HCT116 (cell line): ENCODE data around the gene RAP1GAP2. TPM values are rescaled to one million over a fixed set of nuclear protein-coding genes. Genes with fewer than 3 reads are reported as not detected.

Experiments
- ATAC-seq: fragments of 200-7000 bp; cut with Tn5 transposase; 2 replicates; pipeline ENCODE4 v1.9.1; 2020; ENCODE audit warnings: mild to moderate bottlenecking, moderate library complexity
- BruUV-seq: library from RNA; stranded (reverse); fragments of 400-500 nt; replicated peaks from 2 replicates; lab custom pipeline; 2021; lab: Mats Ljungman, UMichigan
- CTCF ChIA-PET: fragments of 300-600 bp; sonication (Branson Sonifier 250); formaldehyde crosslinking; loops from one replicate; lab custom pipeline; 2021; ENCODE audit warnings: antibody characterized with exemption; lab: Charles Lee
- POLR2A ChIA-PET: fragments of 300-600, 350-600 bp; sonication (Branson Sonifier 250); formaldehyde crosslinking; loops from one replicate; lab custom pipeline; 2021; ENCODE audit warnings: antibody characterized with exemption; lab: Charles Lee
- RAD21 ChIA-PET, 2 experiments: fragments of 300-600 bp; sonication (Branson Sonifier 250); formaldehyde crosslinking; loops; one replicate each; lab custom pipeline; 2023; ENCODE audit warnings: low total read pairs in 2 of 2; ENCODE audit not compliant: uncharacterized antibody in 2 of 2, unreplicated experiment in 2 of 2, low non-redundant PET in 1 of 2; lab: Charles Lee
- DNase-seq: peaks from one replicate; pipeline ENCODE4 v3.0.0-alpha.2; 2010; ENCODE audit warnings: low read depth, low spot score
- H2AFZ ChIP-seq: fragments of 200-600 bp; shearing (Covaris generic), sonication (generic); 2 replicates; pipeline ENCODE4 v1.6.1; 2017; ENCODE audit warnings: low read depth, mixed run types, mixed read lengths, antibody characterized with exemption, low read length; ENCODE audit not compliant: poor library complexity, severe bottlenecking
- H3K27ac ChIP-seq: 2 replicates; pipeline ENCODE4 v1.5.1; 2012; ENCODE audit warnings: low read depth, low read length
- H3K27me3 ChIP-seq: fragments of 200-600 bp; sonication (generic); 2 replicates; pipeline ENCODE4 v1.6.1; 2016; ENCODE audit warnings: mixed run types, low read length, mixed read lengths; ENCODE audit not compliant: insufficient read depth
- H3K36me3 ChIP-seq, 2 experiments: fragments of 200-500 bp in 1 of 2; fragments of 200-600 bp in 1 of 2; sonication (Bioruptor generic) in 1 of 2; sonication (generic) in 1 of 2; 2 replicates each; pipeline versions ENCODE4 v1.5.1 to v1.6.1; 2014 to 2016; ENCODE audit warnings: low read length in 2 of 2, inconsistent platforms in 1 of 2, mixed read lengths in 1 of 2, mixed run types in 1 of 2; ENCODE audit not compliant: insufficient read depth in 2 of 2, control insufficient read depth in 1 of 2
- H3K4me1 ChIP-seq, 2 experiments: fragments of 200-600 bp in 1 of 2; sonication (generic) in 1 of 2; 2 replicates each; pipeline versions ENCODE4 v1.5.1 to v1.6.1; 2012 to 2017; ENCODE audit warnings: low read length in 2 of 2, inconsistent platforms in 1 of 2, mild to moderate bottlenecking in 1 of 2, mixed read lengths in 1 of 2, mixed run types in 1 of 2, moderate library complexity in 1 of 2; ENCODE audit not compliant: insufficient read depth in 2 of 2, control insufficient read depth in 1 of 2
- H3K4me2 ChIP-seq: fragments of 200-600 bp; sonication (generic); 2 replicates; pipeline ENCODE4 v1.6.1; 2017; ENCODE audit warnings: mixed run types, low read length, mixed read lengths
- H3K4me3 ChIP-seq, 2 experiments: fragments of 200-600 bp in 1 of 2; sonication (generic) in 1 of 2; replicated peaks in 1 of 2; 2 replicates each; pipeline ENCODE4 v1.5.1; 2011 to 2016; ENCODE audit warnings: low read length in 2 of 2, control low read depth in 1 of 2, low read depth in 1 of 2, mild to moderate bottlenecking in 1 of 2, mixed read lengths in 1 of 2, mixed run types in 1 of 2
- H3K79me2 ChIP-seq: fragments of 200-600 bp; sonication (generic); 2 replicates; pipeline ENCODE4 v1.6.1; 2017; ENCODE audit warnings: mild to moderate bottlenecking, mixed run types, low read length, moderate library complexity, mixed read lengths; ENCODE audit not compliant: insufficient read depth
- H3K9ac ChIP-seq: fragments of 200-600 bp; sonication (generic); 2 replicates; pipeline ENCODE4 v1.6.1; 2016; ENCODE audit warnings: low read length, mixed read lengths
- H3K9me2 ChIP-seq: fragments of 200-600 bp; sonication (generic), shearing (Covaris generic); 2 replicates; pipeline ENCODE4 v1.6.1; 2017; ENCODE audit warnings: mixed run types, mild to moderate bottlenecking, moderate library complexity; ENCODE audit not compliant: insufficient read depth
- H3K9me3 ChIP-seq, 2 experiments: fragments of 200-500 bp in 1 of 2; fragments of 200-600 bp in 1 of 2; sonication (Bioruptor generic) in 1 of 2; sonication (generic) in 1 of 2; 2 replicates each; pipeline ENCODE4 v1.6.1; 2014 to 2017; ENCODE audit warnings: low read length in 2 of 2, mixed read lengths in 2 of 2, inconsistent platforms in 1 of 2, low read depth in 1 of 2, mild to moderate bottlenecking in 1 of 2, mixed run types in 1 of 2, moderate library complexity in 1 of 2; ENCODE audit not compliant: control insufficient read depth in 1 of 2, insufficient read depth in 1 of 2
- H4K20me1 ChIP-seq: fragments of 200-600 bp; sonication (generic), shearing (Covaris generic); 2 replicates; pipeline ENCODE4 v1.6.1; 2017; ENCODE audit warnings: mixed run types, mild to moderate bottlenecking, moderate library complexity; ENCODE audit not compliant: insufficient read depth
- CEBPB ChIP-seq: IDR thresholded peaks from 2 replicates; pipeline ENCODE4 v1.6.1; 2012; ENCODE audit warnings: low read depth
- EZH2 ChIP-seq: fragments of 200-600 bp; sonication (generic); IDR thresholded peaks from 2 replicates; pipeline ENCODE4 v1.6.1; 2017; ENCODE audit warnings: antibody characterized with exemption, mixed run types
- EZH2phosphoT487 ChIP-seq: fragments of 200-600 bp; IDR thresholded peaks from 2 replicates; pipeline ENCODE4 v1.6.1; 2018; ENCODE audit warnings: antibody characterized with exemption, borderline replicate concordance
- JUND ChIP-seq: IDR thresholded peaks from 2 replicates; pipeline ENCODE4 v1.6.1; 2012
- POLR2A ChIP-seq: IDR thresholded peaks from 2 replicates; pipeline ENCODE4 v1.7.0; 2011; ENCODE audit warnings: borderline replicate concordance; ENCODE audit not compliant: insufficient read depth, insufficient read length; ENCODE audit errors: extremely low read depth
- RAD21 ChIP-seq: IDR thresholded peaks from 2 replicates; pipeline ENCODE4 v1.6.1; 2012; ENCODE audit warnings: low read depth, mild to moderate bottlenecking
- TCF7L2 ChIP-seq: IDR thresholded peaks from 2 replicates; pipeline ENCODE4 v1.7.0; 2011; ENCODE audit warnings: borderline replicate concordance, inconsistent platforms; ENCODE audit not compliant: insufficient read depth, insufficient read length; ENCODE audit errors: extremely low read depth
- YY1 ChIP-seq: IDR thresholded peaks from 2 replicates; pipeline ENCODE4 v1.6.1; 2011; ENCODE audit warnings: low read length, low read depth, moderate library complexity, mild to moderate bottlenecking; ENCODE audit not compliant: insufficient replicate concordance; ENCODE audit errors: extremely low read depth
- ZFX ChIP-seq: fragments of 450-650 bp; IDR thresholded peaks from 2 replicates; pipeline ENCODE4 v1.6.1; 2017
- intact Hi-C: fragments of 100-400 bp; cut with micrococcal nuclease; formaldehyde crosslinking; loops from 2 replicates; pipeline ENCODE4 v1.10.0; 2022
- total RNA-seq: library from RNA; stranded (reverse); gene quantifications from one replicate; pipeline ENCODE4 v1.2.1, GENCODE V29; 2021; ENCODE audit not compliant: unreplicated experiment
- TF ChIP-seq, protein P1 (sequence below), 3 experiments: fragments of 200-600 bp in 1 of 3; sonication (generic) in 1 of 3; IDR thresholded peaks in 2 of 3; conservative IDR thresholded peaks in 1 of 3; 2 replicates each; pipeline ENCODE4 v1.5.1; 2012 to 2017; ENCODE audit warnings: low read depth in 2 of 3, low read length in 2 of 3, antibody characterized with exemption in 1 of 3, borderline replicate concordance in 1 of 3, control low read depth in 1 of 3, mild to moderate bottlenecking in 1 of 3, mixed read lengths in 1 of 3, mixed run types in 1 of 3, moderate library complexity in 1 of 3; ENCODE audit not compliant: insufficient read depth in 1 of 3
- TF ChIP-seq, protein P2 (sequence below): IDR thresholded peaks from 2 replicates; pipeline ENCODE4 v1.6.1; 2012
- TF ChIP-seq, protein P3 (sequence below): IDR thresholded peaks from 2 replicates; pipeline ENCODE4 v1.6.1; 2011; ENCODE audit warnings: mild to moderate bottlenecking, low read length, moderate library complexity; ENCODE audit not compliant: insufficient replicate concordance; ENCODE audit errors: extremely low read depth

RAP1GAP2 gene
- total RNA-seq, 1 experiment from 2014 or later: 54.6 TPM

DNA sequence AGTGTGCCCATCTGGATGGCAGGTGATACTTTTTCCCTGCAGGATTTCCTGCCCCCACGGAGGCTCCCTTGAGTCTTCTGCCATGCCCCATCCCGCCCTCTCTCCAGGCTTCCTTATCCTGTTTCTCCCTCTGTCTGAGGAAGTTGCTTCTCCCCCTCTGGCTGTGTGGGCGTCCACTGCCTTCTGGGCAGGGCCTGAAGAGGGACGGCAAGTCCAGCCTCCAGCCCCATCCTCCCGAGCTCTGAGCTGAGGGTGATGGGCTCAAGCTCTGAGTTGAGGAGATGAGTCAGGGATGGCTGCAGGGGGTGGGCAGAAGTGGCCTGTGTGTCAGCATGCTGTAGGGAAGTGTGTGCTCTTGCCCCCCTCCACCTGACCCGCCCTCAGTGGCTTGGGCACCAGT is 14.2 kb upstream of the RAP1GAP2 start:
- H4K20me1 ChIP-seq: no peaks in the 10 kb centered on the region
- no TSS peak for BruUV-seq
- intact Hi-C loops: no loop called here
- H3K9ac ChIP-seq: no peak overlapping the region
- H3K4me1 ChIP-seq: peaks cover 10 to 17% of the 10 kb centered on the region in 2 experiments; a peak in 3 of 4 replicates
- no peak overlapping the region for H3K4me2 ChIP-seq
- no peaks in the 10 kb centered on the region for H3K79me2 ChIP-seq
- no peaks in the 10 kb centered on the region for H3K9me2 ChIP-seq
- no peak overlapping the region for H3K27ac ChIP-seq
- no peaks in the 10 kb centered on the region for H3K27me3 ChIP-seq
- TF ChIP-seq ZFX (no peak), YY1 (no peak), EZH2phosphoT487 (no peak), POLR2A (no peak), RAD21 (no peak)
- TF ChIP-seq, protein P1, sequence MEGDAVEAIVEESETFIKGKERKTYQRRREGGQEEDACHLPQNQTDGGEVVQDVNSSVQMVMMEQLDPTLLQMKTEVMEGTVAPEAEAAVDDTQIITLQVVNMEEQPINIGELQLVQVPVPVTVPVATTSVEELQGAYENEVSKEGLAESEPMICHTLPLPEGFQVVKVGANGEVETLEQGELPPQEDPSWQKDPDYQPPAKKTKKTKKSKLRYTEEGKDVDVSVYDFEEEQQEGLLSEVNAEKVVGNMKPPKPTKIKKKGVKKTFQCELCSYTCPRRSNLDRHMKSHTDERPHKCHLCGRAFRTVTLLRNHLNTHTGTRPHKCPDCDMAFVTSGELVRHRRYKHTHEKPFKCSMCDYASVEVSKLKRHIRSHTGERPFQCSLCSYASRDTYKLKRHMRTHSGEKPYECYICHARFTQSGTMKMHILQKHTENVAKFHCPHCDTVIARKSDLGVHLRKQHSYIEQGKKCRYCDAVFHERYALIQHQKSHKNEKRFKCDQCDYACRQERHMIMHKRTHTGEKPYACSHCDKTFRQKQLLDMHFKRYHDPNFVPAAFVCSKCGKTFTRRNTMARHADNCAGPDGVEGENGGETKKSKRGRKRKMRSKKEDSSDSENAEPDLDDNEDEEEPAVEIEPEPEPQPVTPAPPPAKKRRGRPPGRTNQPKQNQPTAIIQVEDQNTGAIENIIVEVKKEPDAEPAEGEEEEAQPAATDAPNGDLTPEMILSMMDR (IDR thresholded peaks at IDR 0.05 in 2 of 3, conservative IDR thresholded peaks at IDR 0.05 in 1 of 3; ENCODE audit: borderline replicate concordance in 1 of 3, insufficient read depth in 1 of 3, low read depth in 2 of 3, low read length in 2 of 3): no peak
- TF ChIP-seq, protein P2, sequence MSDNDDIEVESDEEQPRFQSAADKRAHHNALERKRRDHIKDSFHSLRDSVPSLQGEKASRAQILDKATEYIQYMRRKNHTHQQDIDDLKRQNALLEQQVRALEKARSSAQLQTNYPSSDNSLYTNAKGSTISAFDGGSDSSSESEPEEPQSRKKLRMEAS: no peak
- ChIA-PET POLR2A (no interaction called here), RAD21 (no interaction called here), CTCF (no interaction called here)
- no peaks in the 10 kb centered on the region for H3K9me3 ChIP-seq
- ATAC-seq: no peak
- DNase-seq: no peak
- no peak overlapping the region for H2AFZ ChIP-seq
- no peak overlapping the region for H3K4me3 ChIP-seq
- H3K36me3 ChIP-seq: no peaks in the 10 kb centered on the region

DNA sequence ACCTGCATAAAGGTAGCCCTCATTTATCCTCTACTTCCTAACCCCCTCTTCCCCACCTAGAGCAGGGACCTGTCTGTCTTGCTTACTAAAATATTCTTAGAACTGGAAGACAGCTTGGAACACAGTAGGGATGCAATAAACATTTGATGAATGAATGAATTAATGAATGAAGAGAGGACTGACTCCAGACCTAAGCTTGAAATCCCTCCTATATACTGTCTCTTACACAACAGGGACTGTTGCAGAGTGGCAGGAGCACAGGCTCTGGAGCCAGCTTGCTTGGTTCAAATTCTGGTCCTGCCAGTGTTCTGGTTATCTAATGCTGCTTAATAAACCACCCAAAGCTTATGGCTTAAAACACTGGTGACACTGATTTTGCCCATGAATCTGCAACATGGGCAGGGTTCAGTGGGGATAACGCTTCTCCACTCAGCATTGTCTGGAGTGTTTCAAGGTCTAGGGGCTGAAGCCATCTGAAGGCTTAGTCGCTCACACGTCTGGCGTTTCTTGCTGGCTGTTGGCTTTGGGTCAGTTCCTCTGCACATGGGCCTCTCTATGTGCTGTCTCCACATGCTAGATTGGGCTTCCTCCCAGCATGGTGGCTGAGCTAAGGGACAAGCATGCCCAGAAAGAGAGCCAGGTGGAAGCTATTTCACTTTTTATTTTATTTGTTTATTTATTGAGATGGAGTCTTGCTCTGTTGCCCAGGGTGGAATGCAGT is 12.8 kb upstream of the RAP1GAP2 start:
- no peaks in the 10 kb centered on the region for H3K9me2 ChIP-seq
- no peak overlapping the region for H3K27ac ChIP-seq
- H3K36me3 ChIP-seq: no peaks in the 10 kb centered on the region
- H3K79me2 ChIP-seq: no peaks in the 10 kb centered on the region
- ATAC-seq: no peak
- ChIA-PET POLR2A (no interaction called here), CTCF (no interaction called here), RAD21 (no interaction called here)
- peaks cover 11 to 18% of the 10 kb centered on the region in 2 experiments for H3K4me1 ChIP-seq
- H3K9me3 ChIP-seq: no peaks in the 10 kb centered on the region
- H3K9ac ChIP-seq: no peak overlapping the region
- no peaks in the 10 kb centered on the region for H3K27me3 ChIP-seq
- no peak overlapping the region for H3K4me2 ChIP-seq
- BruUV-seq: no TSS peak
- intact Hi-C loops: no loop called here
- no peak for DNase-seq
- H4K20me1 ChIP-seq: no peaks in the 10 kb centered on the region
- H2AFZ ChIP-seq: no peak overlapping the region
- H3K4me3 ChIP-seq: no peak overlapping the region
- TF ChIP-seq, protein P3, sequence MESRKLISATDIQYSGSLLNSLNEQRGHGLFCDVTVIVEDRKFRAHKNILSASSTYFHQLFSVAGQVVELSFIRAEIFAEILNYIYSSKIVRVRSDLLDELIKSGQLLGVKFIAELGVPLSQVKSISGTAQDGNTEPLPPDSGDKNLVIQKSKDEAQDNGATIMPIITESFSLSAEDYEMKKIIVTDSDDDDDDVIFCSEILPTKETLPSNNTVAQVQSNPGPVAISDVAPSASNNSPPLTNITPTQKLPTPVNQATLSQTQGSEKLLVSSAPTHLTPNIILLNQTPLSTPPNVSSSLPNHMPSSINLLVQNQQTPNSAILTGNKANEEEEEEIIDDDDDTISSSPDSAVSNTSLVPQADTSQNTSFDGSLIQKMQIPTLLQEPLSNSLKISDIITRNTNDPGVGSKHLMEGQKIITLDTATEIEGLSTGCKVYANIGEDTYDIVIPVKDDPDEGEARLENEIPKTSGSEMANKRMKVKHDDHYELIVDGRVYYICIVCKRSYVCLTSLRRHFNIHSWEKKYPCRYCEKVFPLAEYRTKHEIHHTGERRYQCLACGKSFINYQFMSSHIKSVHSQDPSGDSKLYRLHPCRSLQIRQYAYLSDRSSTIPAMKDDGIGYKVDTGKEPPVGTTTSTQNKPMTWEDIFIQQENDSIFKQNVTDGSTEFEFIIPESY: no peak
- TF ChIP-seq EZH2 (no peak), CEBPB (no peak), JUND (no peak), TCF7L2 (no peak), RAD21 (no peak)
- TF ChIP-seq, protein P1 (IDR thresholded peaks at IDR 0.05 in 2 of 3, conservative IDR thresholded peaks at IDR 0.05 in 1 of 3; ENCODE audit: borderline replicate concordance in 1 of 3, insufficient read depth in 1 of 3, low read depth in 2 of 3, low read length in 2 of 3): no peak
